NCI-H128 (cell line): Measurements from ENCODE around the gene EPN2.
"Not testable (repeated sequence)": the region's sequence is repeated elsewhere in the genome, so short reads cannot be mapped to it uniquely, and the experiment has no call there.

ENCODE experiments used
- DNase-seq: peaks from one replicate; lab custom pipeline; 2025; ENCODE audit not compliant: unreplicated experiment; lab: John Stamatoyannopoulos, UW

Gene EPN2

DNA sequence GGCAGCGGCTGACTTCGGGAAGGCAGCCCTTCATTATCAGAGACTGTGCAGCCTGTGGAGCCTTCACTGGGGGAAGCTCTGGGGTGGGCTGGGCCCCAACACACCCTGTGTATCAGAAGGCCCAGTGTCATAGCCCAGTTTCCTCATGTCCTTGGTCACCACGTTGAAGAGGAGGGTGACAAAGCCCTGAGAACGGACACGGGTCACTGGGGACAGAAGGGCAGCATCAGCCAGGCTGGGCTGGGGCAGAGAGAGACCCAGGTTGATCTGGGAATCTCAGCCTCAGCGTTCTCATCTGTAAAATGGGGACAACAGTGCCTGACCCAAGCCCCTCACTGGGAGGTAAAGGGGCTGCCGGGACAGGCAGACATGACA is 106.1 kb downstream of the EPN2 start:
- no peak for DNase-seq

DNA sequence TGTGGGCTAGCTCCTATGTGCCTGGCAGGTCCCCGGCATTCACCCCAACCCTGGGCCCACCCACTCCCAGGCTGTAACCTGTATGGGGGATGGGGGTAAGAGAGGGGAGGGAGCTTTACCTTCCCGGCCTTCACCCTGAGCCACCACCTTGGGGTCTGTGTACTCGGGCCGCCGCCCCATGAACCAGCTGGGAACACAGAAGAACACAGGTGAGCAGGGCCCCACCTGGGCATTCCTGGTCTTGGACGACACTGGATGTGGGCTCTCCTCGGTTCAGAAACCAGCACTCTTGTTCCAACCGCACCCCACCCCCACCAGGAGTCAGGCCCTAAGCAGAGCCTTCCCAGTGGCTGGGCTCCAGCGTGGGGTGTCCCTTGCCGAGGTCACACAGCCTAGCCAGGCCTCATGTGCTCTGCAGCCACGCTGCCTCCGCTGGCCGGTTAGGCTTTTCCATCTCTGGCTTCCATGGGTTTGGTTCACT is 106.5 kb downstream of the EPN2 start:
- DNase-seq: no peak

DNA sequence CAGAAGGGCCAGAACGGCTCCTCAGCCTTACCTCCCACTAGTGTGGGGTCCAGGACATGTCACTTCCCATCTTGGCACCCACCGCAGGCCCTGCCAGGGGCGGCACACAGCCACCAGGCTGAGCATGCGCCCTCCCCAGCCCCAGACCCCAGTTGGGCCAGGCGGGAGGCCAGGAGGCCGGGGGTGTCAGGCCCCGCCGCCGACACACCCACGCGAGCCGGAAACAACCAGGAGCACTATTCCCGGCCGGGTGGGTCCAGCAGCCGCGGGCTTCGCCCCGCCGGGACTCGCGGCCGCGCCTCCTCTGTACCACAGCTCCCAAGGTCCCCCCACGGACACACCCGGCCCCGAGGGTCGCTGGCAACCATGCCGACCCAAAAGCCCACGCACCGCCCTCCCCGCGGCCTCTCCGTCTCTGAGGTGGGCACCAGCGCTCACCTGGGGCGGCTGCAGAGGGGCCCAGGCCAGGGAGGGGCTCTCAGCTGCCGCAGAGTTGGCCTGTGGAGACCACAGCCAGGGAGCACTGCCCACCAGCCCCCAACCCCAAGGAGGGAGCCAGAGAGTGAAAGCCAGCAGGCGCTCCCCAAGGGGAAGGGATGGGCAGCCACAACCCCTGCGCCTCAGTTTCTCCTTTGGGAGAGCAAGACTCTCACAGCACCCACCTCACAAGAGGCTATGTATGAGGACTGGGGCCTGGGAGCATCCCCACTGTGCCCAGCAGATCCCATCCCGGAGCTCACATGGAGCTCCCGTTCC is 107.3 kb downstream of the EPN2 start:
- no peak for DNase-seq

DNA sequence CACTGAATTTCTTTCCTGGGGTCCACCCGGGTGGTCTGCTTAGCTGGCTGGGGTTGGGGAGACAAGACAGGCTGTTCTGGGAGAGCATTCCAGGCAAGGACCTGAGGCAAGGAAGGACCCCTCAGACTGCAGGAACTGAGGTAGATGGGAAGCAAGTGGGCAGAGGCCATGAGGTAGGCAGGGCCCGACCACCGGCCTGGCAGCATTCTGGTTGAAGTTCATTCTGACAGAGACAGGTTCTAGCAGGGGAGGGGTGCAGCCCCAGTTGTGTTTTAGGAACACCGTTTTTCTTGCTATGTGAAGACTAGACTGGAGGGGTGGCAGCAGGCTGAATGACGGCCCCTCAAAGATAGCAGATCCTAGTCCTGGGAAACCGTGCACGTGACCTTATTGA is 107.9 kb downstream of the EPN2 start:
- DNase-seq: no peak

DNA sequence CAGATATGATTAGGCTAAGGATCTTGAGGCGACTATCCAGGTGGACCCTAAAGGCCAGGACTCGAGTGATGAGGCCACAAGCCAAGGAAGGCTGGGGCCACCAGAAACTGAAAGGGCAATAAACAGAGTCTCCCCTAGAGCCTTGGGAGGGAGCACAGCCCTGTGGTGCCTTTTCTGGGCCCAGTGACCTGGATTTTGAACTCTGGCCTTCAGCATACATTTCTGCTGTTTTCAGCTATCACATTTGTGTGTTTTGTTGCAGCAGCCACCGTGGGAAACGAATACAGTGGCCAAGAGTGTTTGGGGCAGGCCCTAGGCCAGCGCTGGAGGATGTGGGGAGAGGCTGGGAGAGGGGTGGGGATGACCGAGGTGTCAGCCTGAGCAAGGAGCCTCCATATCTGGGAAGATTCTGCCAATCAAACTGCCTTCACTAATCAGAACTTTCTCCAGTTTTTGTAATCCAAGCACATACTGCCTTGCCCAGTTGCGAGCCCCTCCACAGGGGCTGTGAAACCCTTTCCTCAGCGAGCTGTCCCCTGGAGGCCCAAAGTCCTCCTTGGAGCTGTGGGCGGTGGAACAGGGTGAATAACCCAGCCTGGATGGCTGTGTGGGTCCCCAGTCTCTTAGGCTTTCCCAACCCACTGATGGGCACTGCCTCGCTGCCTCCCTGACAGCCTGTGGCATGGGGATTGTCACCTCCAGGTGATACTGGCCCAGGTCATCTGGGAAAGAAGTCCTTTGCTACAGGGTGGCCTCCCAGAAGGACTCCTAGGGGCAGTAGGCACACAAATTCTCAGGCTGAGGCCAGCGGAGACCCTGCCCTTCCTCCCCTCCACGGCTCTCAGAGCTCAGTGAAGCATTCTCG is 108.6 kb downstream of the EPN2 start:
- DNase-seq: no peak

DNA sequence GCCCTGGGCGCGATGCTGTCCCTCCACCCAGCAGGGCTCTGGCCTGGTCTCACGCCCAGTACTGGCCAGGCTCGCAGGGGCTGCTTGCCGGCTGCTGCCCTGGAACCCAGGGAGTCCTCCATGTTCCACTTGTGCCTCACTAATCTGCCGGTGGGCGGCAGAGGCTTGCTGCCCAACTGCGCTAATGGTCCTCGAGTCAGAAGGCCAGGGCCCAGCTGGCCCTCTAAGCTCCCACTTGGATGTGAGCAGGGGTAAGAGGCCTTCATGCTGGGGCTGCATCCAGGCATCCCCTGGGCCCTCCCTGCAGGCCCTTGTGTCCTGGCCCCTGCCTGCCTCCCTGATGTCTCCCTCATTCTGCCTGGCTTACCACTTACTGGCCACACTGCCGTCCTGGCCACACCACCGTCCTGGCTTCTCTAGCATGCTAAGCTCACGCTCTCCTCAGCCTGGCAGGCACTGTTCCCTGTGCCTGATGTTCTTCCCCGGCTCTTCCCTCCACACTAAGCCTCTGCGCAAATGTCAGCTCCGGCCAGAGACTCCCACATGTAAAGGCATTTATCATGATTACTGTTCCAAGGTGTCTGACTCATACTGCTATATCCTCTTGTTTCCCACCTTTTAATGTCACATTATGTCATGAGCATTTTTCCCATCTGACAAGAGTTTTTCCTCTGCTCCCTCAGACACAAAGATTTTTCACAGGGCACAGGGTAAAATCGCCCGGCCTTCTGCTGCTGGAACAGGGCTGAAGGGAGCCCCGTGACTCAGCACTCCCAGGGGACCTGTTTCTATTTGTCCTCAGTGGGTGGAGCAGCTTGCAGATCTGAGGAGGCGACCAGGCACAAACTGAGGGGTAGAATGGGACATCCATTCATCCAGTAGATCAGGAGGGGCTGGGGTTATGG is 109.4 kb downstream of the EPN2 start:
- no peak for DNase-seq

DNA sequence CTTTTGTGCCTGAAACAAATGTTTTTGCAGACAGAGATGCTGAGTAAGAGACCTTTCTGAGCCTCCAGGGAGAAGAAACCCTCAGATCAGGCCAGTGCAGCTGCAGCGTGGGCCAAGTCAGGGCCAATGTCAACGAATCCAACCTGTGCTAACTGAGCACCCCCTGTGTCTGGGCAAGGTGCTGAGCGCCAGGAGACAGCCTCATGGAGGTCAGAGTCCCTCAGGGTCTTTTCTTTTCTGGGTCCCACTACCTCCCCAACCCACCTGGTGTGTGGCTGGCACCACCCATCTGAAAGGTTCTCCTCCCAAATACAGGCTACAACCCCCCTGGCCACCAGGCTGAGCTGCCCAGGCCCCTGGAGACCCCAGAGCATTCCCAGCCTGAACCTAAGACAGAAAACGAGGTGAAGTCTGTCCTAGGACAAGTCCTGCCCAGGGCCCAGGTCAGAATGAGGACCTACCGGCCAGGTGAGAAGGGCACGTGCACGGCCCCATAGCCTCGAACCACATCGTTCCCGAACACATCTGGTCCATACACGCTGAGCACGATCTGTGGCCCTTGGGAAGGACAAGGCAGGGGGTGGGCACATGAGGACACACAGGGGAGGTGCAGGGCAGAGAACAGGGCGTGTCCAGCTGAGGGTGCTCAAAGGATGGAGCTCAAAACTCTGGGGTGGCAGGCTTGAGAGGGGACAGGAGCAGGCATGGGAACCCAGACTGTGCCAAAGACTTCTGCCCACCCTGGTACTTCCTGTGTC is 110.3 kb downstream of the EPN2 start:
- DNase-seq: no peak

DNA sequence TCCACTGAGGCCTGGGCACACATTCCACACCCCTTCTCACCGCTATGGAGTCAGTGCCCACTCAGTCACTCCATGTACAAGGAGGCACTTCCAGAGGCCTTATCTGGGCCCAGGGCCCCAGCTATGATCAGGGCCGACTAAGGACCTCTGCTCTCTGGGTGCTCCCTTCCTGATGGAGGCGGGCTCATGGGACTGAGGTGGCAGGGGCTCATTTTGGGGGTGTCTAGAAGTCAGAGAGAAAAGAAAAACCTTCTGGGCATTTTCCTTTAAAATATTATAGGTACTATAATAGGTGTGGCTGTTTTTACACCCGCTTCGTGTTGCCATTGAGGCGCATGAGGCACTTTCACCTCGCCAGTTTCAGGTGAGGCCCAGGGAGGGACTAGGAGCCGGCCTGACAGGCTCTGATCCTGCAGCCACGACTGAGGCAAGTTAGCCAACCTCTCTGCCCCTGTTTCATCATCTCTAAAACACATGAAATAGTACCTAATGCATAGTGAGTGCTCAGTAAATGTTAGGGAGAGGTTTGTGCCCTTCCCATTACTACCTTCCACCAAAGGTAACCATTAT is 111.0 kb downstream of the EPN2 start:
- no peak for DNase-seq

DNA sequence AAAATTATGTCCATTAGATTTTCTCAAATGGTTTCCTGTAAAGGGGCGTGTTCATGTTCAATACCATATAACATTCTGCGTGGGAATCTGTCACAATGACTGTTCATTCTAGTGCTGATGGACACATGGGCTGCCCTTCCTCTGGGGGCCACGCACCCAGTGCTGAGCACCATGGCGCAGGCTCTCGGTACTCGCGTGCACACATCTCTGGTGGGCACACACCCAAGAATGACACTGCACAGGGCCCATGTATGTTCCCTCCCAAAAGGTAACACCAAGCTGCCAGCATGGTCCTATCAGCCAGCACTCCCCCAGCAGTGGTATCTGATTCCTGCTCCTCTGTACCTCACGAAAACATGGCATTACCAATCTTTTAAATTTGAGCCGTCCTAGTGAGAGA is 111.6 kb downstream of the EPN2 start:
- DNase-seq: no peak

DNA sequence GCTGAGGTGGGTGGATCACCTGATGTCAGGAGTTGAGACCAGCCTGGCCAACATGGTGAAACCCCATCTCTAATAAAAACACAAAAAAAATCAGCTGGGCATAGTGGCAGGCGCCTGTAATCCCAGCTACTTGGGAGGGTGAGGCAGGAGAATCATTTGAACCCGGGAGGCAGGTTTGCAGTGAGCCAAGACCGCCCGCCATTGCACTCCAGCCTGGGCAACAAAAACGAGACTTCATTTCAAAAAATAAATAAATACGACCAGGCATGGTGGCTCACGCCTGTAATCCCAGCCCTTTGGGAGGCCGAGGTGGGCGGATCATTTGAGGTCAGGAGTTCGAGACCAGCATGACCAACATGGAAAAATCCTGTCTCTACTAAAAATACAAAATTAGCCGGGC is 116.2 kb downstream of the EPN2 start:
- not testable (repeated sequence) for DNase-seq

DNA sequence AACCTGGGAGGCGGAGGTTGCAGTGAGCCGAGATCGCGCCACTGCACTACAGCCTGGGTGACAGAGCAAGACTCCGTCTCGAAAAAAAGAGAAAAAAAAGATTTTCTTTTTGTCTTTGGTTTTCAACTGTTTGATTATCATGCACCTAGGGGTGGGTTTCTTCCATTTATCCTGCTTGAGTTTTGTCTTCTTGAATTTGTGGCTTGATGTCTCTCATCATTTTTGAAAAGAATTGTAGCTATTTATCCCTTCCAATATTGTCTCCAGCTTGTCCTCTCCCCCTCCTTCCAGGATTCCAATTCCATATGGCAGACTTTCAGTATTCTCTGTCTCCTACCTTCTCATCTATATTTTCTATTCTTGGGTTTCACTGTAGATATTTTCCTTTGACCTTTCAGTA is 117.6 kb downstream of the EPN2 start:
- no peak for DNase-seq

DNA sequence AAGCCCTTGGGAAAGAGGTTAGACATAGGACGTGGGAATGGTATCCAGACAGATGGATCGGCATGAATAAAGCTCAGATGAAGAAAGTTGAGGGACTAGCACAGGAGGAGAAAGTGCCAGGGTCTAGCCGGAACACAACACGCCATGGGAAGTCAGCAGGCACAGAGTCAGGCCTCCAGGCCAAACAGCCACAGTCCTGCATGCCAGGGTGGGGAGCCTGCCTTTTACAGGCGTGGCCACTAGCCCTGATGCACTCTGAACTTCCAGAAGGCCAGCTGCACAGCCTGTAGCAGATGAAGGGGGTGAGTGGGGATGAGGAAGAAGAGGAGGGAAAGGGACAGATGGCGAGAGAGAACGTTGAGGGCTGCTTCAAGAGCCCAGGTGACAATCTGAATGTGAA is 120.2 kb downstream of the EPN2 start:
- DNase-seq: no peak

DNA sequence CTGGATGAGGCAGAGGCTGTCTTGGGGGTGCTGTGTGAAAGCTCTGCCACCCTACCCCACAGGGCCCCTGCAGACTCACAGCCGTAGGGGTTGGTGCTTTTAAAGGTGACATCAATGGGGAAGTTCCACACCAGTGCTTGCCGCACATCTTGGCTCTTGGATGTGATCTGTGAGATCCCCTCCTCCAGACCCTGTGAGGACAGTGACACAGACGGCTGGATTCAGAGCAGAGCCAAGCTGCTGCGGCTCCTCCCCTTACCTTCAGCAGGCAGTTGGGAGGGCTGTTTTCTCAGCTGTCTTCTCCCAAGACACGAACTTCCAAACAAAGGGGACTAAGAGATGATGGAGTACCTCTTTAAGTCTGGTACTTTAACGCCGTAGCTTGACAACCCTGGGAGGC is 120.6 kb downstream of the EPN2 start:
- DNase-seq: no peak

DNA sequence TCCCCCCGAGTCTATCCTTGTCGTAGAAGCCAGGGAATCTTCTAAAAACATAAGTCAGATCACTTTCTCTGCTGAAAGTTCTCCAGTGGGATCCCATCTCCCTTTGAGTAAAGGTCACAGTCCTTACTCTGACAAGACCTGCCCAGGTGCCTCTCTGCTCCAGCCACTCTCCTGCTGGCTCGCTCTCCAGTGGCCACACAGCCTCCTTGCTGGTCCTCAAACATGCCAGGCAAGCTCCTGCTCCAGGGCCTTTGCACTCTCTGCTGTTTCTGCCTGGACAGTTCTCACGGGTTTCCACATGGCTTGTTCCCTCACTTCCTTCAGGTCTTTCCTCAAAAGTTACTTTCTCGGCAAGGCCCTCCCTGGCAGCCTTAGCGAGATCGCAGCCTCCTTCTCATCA is 122.0 kb downstream of the EPN2 start:
- DNase-seq: no peak

DNA sequence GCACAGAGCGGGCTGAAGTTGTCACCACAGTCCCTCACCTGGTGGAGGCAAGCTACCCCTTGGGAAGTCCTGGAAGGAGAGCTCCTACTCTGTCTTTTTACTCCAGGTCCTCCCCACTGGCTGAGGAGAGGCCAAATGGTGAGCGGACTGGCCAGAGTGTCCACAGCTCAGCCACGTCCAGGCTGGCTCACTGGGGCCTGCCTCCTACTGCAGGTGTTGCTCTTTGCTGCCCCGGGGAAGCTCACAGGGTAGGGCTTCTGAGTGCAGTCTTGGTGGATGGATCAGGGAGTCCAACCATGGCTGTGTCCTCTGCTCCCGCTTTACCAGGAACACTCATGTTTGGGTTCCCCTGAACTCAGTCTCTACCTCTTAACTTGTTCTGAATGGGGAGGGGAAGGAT is 122.7 kb downstream of the EPN2 start:
- no peak for DNase-seq

DNA sequence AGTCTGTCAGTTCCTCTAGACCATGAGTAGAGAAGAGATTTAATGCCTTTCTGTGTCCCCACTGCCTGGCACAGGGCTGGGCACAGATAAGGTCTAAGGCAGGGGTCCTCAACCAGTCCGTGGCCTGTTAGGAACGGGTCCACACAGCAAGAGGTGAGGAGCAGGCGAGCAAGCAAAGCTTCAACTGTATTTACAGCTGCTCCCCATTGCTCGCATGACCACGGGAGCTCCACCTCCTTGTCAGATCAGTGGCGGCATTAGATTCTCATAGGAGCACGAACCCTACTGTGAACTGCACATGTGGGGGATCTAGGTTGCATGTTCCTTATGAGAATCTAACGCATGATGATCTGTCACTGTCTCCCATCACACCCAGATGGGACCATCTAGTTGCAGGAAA is 123.6 kb downstream of the EPN2 start:
- no peak for DNase-seq

DNA sequence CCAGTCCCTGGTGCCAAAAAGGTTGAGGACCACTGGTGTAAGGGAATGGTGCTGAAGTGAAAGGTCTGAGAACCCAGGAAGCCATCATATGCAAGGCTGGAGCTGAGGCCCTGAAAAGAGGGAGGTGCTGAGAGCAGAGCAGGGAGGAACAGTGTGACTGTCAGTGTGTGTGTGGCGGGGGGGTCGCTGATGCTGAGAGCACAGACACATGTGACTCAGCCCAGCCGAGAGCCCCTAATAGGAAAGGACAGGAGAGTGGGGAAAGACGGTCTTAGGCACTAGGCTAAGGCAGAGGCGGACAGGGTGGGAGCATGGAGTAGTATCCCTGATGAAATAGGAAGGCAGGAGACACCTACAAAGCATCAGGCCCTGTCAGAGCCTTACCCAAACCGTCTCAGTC is 124.2 kb downstream of the EPN2 start:
- no peak for DNase-seq

DNA sequence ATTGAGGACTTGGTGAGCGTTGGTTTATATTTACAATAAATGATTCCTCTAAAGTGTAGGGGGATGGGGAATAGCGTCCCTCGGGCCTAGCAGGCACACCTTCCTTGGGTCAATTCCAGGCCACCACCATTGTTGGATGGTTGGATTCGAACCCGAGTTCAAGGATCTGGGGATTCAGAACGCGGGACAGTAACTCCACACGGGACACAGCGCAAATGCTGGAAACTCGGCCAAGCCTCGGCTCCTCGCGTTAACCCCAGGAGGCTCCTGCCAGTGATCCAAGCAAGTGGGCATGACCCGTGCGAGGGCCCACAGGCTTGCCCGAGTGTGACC is 124.7 kb downstream of the EPN2 start:
- DNase-seq: no peak

DNA sequence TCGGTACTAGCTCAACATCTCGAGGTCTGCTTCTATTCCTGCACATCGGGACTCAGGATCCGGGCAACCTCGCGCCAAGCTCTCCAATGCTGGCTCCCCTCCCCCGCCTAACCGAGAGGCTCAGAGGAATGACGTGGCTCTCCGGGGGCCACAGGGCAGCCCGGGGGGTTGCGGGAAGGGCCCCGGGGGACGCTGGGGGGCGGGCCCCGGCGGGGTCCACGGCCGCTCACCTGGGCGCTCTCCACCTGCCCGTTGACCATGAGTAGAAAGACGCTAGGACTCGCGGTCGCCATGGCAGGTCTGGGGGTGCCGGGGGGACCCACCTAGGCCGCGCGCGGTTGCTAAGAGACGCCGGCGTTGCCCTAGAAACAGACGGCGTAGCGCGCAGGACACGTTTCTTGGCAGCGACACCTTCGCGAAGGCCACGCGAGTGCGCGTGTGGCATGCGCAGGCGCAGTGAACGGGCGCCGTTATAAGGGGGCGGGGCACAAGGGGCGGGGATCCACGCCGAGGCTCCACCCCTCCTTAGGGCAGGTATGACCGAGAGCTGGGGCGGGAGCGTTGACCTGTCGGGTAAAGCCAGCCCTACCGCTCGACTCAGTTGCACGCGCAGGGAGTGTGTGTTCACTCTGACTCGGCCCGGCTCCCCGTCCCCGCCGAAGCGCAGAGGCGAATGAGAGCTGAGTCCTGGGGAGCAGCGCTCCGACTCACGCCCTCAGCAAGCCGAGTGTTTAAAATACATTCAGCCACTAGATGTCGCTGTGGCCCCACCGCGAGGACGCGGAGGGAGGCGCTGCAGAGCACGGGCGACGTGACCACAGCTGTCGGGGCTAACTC is 125.3 kb downstream of the EPN2 start, which contains the start of gene B9D1:
TSS of gene B9D1 (minus strand) at position 447 of the 837 bp plus-strand sequence. CDS start at position 293, 154 bp downstream.
- DNase-seq: peak; percentile 80

DNA sequence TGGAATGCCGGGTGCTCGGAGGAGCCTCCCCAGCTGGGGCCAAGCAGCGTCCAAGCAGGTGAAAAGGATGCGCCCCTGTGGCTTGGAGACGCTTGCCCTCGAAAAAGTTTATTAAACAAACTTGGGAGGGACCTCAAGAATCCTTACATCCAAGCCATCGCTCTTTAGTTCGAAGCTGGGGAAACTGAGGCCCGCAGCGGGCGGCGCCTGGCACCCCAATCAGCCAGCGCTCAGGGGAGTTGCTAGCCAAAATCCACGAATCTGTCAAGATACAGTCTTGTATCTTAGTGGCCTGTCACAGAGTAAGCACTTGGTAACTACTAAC is 125.9 kb downstream of the EPN2 start:
- DNase-seq: no peak
